SU-DHL-6 (cell line): ENCODE measurements around the gene MYO9A.
A peak's percentile ranks its signal among the peaks of the same experiment; 100 is the strongest.

Experiments
- H2AFZ ChIP-seq: fragments of 200-600 bp; sonication (generic); 2 replicates; pipeline ENCODE4 v1.6.1; 2014; ENCODE audit warnings: low read depth, mild to moderate bottlenecking, moderate library complexity, mixed read lengths, antibody characterized with exemption, low read length; ENCODE audit not compliant: severe bottlenecking
- H3F3A ChIP-seq: fragments of 200-600 bp; shearing (Covaris generic); 2 replicates; pipeline ENCODE4 v1.6.0; 2016; ENCODE audit warnings: antibody characterized with exemption, mild to moderate bottlenecking; ENCODE audit not compliant: insufficient read depth
- H3K27ac ChIP-seq: fragments of 200-600 bp; sonication (generic); 2 replicates; pipeline ENCODE4 v1.5.1; 2016; ENCODE audit warnings: low read depth, mild to moderate bottlenecking, low read length, moderate library complexity, mixed read lengths
- H3K27me3 ChIP-seq: fragments of 200-600 bp; sonication (generic), shearing (Covaris generic); 2 replicates; pipeline ENCODE4 v1.6.0; 2014; ENCODE audit warnings: mild to moderate bottlenecking, low read length
- H3K36me3 ChIP-seq: fragments of 200-600 bp; sonication (generic); 2 replicates; pipeline ENCODE4 v1.6.1; 2014; ENCODE audit warnings: mild to moderate bottlenecking, low read length, mixed read lengths
- H3K4me2 ChIP-seq: fragments of 300-600, 200-600 bp; shearing (Covaris generic), sonication (generic); 2 replicates; pipeline ENCODE4 v1.6.0; 2014; ENCODE audit warnings: low read length, low read depth, mild to moderate bottlenecking; ENCODE audit not compliant: poor library complexity, severe bottlenecking
- H3K4me3 ChIP-seq: fragments of 200-600 bp; sonication (generic); 2 replicates; pipeline ENCODE4 v1.5.1; 2014; ENCODE audit warnings: antibody characterized with exemption, low read length, mild to moderate bottlenecking, mixed read lengths; ENCODE audit not compliant: insufficient read depth, poor library complexity, severe bottlenecking
- H3K79me2 ChIP-seq: fragments of 200-600 bp; sonication (generic); 2 replicates; pipeline ENCODE4 v1.6.1; 2014; ENCODE audit warnings: mild to moderate bottlenecking, low read length, moderate library complexity; ENCODE audit not compliant: insufficient read depth
- H3K9ac ChIP-seq: fragments of 200-600 bp; sonication (generic); 2 replicates; pipeline ENCODE4 v1.7.0; 2014; ENCODE audit warnings: mild to moderate bottlenecking, low read length
- H3K9me2 ChIP-seq: fragments of 200-600 bp; sonication (generic); replicated peaks from 2 replicates; pipeline ENCODE4 v1.6.1; 2014; ENCODE audit warnings: low read length; ENCODE audit not compliant: insufficient read depth
- H3K9me3 ChIP-seq: fragments of 200-600 bp; sonication (generic); 2 replicates; pipeline ENCODE4 v1.6.1; 2014; ENCODE audit warnings: low read length, mixed read lengths; ENCODE audit not compliant: insufficient read depth
- H4K20me1 ChIP-seq: fragments of 200-600 bp; sonication (generic); 2 replicates; pipeline ENCODE4 v1.6.1; 2014; ENCODE audit warnings: low read depth, mild to moderate bottlenecking, antibody characterized with exemption, low read length, moderate library complexity, mixed read lengths
- CTCF ChIP-seq: fragments of 200-600 bp; sonication (generic); IDR thresholded peaks from one replicate; pipeline ENCODE4 v1.5.1; 2017; ENCODE audit warnings: antibody characterized with exemption, mild to moderate bottlenecking, low read length, moderate library complexity; ENCODE audit not compliant: insufficient read depth, poor library complexity, severe bottlenecking
- EZH2phosphoT487 ChIP-seq: fragments of 200-600 bp; sonication (generic), shearing (Covaris generic); conservative IDR thresholded peaks from 2 replicates; pipeline ENCODE4 v1.6.1; 2018; ENCODE audit warnings: mild to moderate bottlenecking, antibody characterized with exemption, low read length, moderate library complexity, mixed read lengths

The MYO9A gene

GRCh38 chr15:72063186-72063585, 54.8 kb downstream of the MYO9A start:
- Histone ChIP-seq H3K27me3 (no peaks in the 10 kb centered on the region), H3K9me2 (no peaks in the 10 kb centered on the region), H3K4me2 (peak overlapping the region; percentile 38), H3K36me3 (peaks cover 7% of the 10 kb centered on the region; the same call in 1 of the 2 replicates), H3K9me3 (no peaks in the 10 kb centered on the region), H3K27ac (0 out of 2 replicates have a peak overlapping the region, but pooled peaks have one; percentile 1), H4K20me1 (no peaks in the 10 kb centered on the region; the same call in none of the 2 replicates), H3K79me2 (peaks cover 95% of the 10 kb centered on the region), H3K9ac (no peak overlapping the region), H3K4me3 (no peak overlapping the region), H3F3A (peaks cover 20% of the 10 kb centered on the region; the same call in 1 of the 2 replicates), H2AFZ (no peak overlapping the region)
- no peak for TF ChIP-seq EZH2phosphoT487
- TF ChIP-seq CTCF: no peak

GRCh38 chr15:72062319-72062718, 55.6 kb downstream of the MYO9A start:
- TF ChIP-seq EZH2phosphoT487: no peak
- no peak for TF ChIP-seq CTCF

GRCh38 chr15:72060687-72061250, 57.2 kb downstream of the MYO9A start:
- H3K27ac ChIP-seq: no peak overlapping the region
- no peaks in the 10 kb centered on the region for H3K9me3 ChIP-seq
- peaks cover 12% of the 10 kb centered on the region; the same call in 1 of the 2 replicates for H3F3A ChIP-seq
- no peaks in the 10 kb centered on the region for H3K27me3 ChIP-seq
- H3K4me3 ChIP-seq: no peak overlapping the region
- no peak overlapping the region for H3K9ac ChIP-seq
- H4K20me1 ChIP-seq: no peaks in the 10 kb centered on the region; the same call in none of the 2 replicates
- H3K4me2 ChIP-seq: no peak overlapping the region
- no peaks in the 10 kb centered on the region for H3K9me2 ChIP-seq
- H2AFZ ChIP-seq: no peak overlapping the region
- no peak for TF ChIP-seq CTCF
- TF ChIP-seq EZH2phosphoT487: no peak
- H3K36me3 ChIP-seq: no peaks in the 10 kb centered on the region; the same call in 1 of the 2 replicates
- H3K79me2 ChIP-seq: peaks cover 98% of the 10 kb centered on the region

More at GRCh38 chr15:72062319-72062718, 55.6 kb downstream of the MYO9A start:
- no peak overlapping the region; the same call in 1 of the 2 replicates for H3K27ac ChIP-seq
- no peak overlapping the region for H2AFZ ChIP-seq
- no peak overlapping the region for H3K4me3 ChIP-seq
- no peaks in the 10 kb centered on the region for H3K27me3 ChIP-seq
- H4K20me1 ChIP-seq: no peaks in the 10 kb centered on the region; the same call in none of the 2 replicates
- no peaks in the 10 kb centered on the region for H3K9me2 ChIP-seq
- no peak overlapping the region for H3K9ac ChIP-seq
- peaks cover 3% of the 10 kb centered on the region; the same call in 1 of the 2 replicates for H3K36me3 ChIP-seq
- peaks cover 15% of the 10 kb centered on the region; the same call in 1 of the 2 replicates for H3F3A ChIP-seq
- peaks cover 95% of the 10 kb centered on the region for H3K79me2 ChIP-seq
- no peak overlapping the region for H3K4me2 ChIP-seq
- H3K9me3 ChIP-seq: no peaks in the 10 kb centered on the region
